Subcutaneous adipose tissue (tissue), 4 donors: ENCODE measurements around the gene ERBIN. TPM values are rescaled to one million over a fixed set of nuclear protein-coding genes. Genes with fewer than 3 reads are reported as not detected.

Experiments used
- CTCF ChIP-seq: fragments of 450-650 bp; IDR thresholded peaks from one replicate; pipeline ENCODE4 v1.5.1; 2016; ENCODE audit warnings: low read depth, mild to moderate bottlenecking, control low read depth, antibody characterized with exemption, moderate library complexity
- total RNA-seq, 4 donors: library from RNA; depleted of rRNA; stranded (reverse); fragments of >200 nt; gene quantifications; one replicate each; pipeline ENCODE4 v1.1.0, GENCODE V29; 2016

Gene ERBIN
- total RNA-seq, 4 donors from 2014 or later = 50.3 to 119 (median 70.5) TPM

- no peak for TF ChIP-seq CTCF
Measured at GRCh38 chr5:65928860-65929259, 2.5 kb downstream of the ERBIN start.

GRCh38 chr5:65932676-65933075 lies 6.3 kb downstream of the ERBIN start:
- no peak for TF ChIP-seq CTCF

GRCh38 chr5:65933295-65933694 lies 6.9 kb downstream of the ERBIN start:
- no peak for TF ChIP-seq CTCF

- TF ChIP-seq CTCF = no peak
Measured at GRCh38 chr5:65938256-65938655, 11.9 kb downstream of the ERBIN start.

GRCh38 chr5:65943771-65944170 lies 17.4 kb downstream of the ERBIN start:
- TF ChIP-seq CTCF = no peak

GRCh38 chr5:65946198-65946745 lies 19.9 kb downstream of the ERBIN start:
- TF ChIP-seq CTCF = no peak

GRCh38 chr5:65948115-65948747 lies 21.9 kb downstream of the ERBIN start:
- no peak for TF ChIP-seq CTCF
